ENCODE data around the gene LGALS1.

DNA sequence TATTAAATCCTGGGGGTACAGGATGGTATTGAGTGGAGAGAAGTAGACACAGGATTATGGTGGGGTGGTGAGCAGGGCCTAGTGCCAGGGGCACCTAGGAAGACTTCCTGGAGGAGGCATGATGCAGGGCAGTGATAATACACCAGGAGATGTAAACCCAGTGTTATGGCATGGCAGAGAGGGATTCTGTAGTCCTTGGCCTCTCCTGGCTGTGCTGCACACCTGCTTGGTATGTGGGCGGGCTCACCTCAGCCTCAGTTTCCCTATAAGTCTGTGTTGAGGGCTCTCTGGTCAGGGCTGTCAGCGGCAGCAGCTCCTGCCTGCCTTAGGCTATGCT is 14.8 kb upstream of the LGALS1 start:
- TF ChIP-seq, protein P1, sequence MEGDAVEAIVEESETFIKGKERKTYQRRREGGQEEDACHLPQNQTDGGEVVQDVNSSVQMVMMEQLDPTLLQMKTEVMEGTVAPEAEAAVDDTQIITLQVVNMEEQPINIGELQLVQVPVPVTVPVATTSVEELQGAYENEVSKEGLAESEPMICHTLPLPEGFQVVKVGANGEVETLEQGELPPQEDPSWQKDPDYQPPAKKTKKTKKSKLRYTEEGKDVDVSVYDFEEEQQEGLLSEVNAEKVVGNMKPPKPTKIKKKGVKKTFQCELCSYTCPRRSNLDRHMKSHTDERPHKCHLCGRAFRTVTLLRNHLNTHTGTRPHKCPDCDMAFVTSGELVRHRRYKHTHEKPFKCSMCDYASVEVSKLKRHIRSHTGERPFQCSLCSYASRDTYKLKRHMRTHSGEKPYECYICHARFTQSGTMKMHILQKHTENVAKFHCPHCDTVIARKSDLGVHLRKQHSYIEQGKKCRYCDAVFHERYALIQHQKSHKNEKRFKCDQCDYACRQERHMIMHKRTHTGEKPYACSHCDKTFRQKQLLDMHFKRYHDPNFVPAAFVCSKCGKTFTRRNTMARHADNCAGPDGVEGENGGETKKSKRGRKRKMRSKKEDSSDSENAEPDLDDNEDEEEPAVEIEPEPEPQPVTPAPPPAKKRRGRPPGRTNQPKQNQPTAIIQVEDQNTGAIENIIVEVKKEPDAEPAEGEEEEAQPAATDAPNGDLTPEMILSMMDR (IDR thresholded peaks at IDR 0.05 in 2 of 3, conservative IDR thresholded peaks at IDR 0.05 in 1 of 3; ENCODE audit: borderline replicate concordance in 1 of 3, insufficient read depth in 1 of 3, low read depth in 2 of 3, low read length in 2 of 3), result no peak
- no peak for TF ChIP-seq POLR2A (IDR thresholded peaks at IDR 0.05; ENCODE audit: borderline replicate concordance, extremely low read depth, insufficient read depth, insufficient read length)
- TF ChIP-seq POLR2AphosphoS5 (IDR thresholded peaks at IDR 0.05; ENCODE audit: low read depth, low read length), result no peak

Measured in HCT116 (cell line).